HG03378 (cell line): ENCODE results near the gene GBP5.

Source experiments
- ATAC-seq: cut with Tn5 transposase; IDR thresholded peaks from one replicate; pipeline ENCODE4 v1.9.1; 2021; ENCODE audit warnings: mild to moderate bottlenecking, moderate library complexity; ENCODE audit not compliant: unreplicated experiment

GBP5 gene, protein sequence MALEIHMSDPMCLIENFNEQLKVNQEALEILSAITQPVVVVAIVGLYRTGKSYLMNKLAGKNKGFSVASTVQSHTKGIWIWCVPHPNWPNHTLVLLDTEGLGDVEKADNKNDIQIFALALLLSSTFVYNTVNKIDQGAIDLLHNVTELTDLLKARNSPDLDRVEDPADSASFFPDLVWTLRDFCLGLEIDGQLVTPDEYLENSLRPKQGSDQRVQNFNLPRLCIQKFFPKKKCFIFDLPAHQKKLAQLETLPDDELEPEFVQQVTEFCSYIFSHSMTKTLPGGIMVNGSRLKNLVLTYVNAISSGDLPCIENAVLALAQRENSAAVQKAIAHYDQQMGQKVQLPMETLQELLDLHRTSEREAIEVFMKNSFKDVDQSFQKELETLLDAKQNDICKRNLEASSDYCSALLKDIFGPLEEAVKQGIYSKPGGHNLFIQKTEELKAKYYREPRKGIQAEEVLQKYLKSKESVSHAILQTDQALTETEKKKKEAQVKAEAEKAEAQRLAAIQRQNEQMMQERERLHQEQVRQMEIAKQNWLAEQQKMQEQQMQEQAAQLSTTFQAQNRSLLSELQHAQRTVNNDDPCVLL

DNA sequence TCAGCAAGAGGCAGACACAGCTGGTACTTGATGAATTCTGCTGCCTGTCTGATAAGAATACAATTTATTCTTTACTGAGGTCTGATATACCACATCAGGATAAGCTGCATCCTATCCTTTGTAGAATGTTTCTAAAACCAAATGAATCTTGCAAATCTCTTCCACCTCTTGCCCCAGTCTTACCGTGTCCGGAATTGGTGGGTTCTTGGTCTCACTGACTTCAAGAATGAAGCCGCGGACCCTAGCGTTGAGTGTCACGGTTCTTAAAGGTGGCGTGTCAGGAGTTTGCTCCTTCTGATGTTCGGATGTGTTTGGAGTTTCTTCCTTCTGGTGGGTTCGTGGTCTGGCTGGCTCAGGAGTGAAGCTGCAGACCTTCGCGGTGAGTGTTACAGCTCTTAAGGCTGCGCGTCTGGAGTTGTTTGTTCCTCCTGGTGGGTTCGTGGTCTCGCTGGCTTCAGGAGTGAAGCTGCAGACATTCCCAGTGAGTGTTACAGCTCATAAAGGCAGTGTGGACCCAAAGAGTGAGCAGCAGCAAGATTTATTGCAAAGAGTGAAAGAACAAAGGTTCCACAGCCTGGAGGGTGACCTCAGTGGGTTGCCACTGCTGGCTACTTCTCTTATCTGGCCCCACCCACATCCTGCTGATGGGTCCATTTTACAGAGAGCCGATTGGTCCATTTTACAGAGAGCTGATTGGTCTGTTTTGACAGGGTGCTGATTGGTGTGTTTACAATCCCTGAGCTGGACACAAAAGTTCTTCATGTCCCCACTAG, at the start of gene GBP5:
Gene GBP5, minus strand, starts transcription at position 592 of the 773 bp plus-strand sequence. CDS start 3,305 bp downstream, outside the sequence.
- ATAC-seq: peak; percentile 70

DNA sequence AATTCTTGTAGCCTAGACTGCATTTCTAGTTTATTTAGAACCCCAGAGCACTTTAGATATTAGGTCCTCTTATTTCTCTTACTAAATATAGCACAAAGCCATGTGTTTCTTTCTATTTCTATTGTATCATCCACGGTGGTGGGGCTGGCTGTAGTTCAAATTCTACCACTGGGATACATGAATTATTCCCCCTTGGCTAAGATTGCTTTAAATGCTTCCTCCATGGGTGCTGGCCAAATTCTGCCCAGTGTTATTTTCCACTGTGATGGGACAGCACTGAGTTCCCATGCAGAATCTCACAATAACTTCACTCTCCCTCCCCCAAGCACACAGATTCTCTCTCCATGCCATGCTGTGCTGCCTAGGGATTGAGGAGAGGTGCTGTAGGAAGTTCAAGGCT, 49.7 kb upstream of the GBP5 start:
- ATAC-seq: no peak

DNA sequence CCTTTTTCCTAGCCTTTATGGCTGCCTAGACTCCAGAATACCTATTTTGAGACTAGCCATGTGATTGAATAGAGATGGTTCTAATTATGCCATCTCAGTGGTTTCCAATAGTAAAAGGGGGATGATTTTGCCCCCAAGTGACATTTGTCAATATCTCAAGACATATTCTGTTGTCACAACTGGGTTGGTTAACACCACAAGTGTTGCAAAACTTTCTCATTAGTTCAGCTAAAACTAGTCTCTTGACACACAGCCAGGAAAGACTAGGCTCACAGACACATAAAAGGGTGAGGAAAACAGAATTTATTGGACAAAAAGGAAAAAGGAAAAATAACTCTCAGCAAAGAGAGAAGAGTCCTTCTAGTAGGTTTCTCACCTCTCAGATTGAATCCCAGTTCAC, 39.9 kb upstream of the GBP5 start:
- no peak for ATAC-seq

DNA sequence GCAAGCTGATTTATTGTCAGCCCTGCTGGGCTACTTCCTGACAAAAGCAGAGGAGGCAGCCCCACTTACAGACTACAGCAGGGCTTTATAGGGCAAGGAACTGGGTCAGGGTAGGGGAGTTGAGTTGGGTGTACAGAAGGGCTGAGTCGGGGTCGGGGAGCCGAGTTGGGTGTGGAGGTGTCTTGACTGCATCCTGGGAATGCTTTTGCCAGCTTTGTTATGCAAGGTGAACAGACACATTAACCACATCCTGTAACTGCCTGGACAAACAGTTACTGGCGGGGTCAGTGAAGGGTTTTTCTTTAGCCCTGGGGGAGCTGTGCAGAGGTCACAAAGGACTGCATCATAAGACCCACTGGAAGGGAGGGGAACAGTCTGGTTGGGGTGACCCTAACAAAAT, 39.1 kb upstream of the GBP5 start:
- peak; percentile 53 for ATAC-seq

GRCh38 chr1:89310976-89311375, 38.3 kb upstream of the GBP5 start:
- no peak for ATAC-seq

- peak; percentile 88 for ATAC-seq
These were observed 37.8 kb upstream of the GBP5 start for GRCh38 chr1:89310505-89310904.

DNA sequence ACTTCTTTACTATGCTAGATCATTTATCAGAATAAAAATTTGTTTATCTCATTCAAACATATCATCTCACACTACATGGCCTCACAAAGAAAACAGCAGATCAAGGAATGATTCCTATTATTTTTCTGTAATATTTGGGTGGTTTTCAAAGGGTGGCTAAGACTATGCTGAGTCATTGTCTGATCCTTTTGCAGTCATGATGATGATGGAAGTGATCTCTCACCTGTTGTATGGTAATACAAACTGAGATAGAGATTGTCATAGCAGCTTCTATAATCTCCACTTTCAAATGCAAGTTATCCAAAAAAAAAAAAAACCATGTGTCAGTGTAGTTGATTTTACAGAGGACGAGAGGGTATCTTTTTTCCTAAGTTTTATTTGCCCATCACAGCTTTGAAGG, 37.2 kb upstream of the GBP5 start:
- ATAC-seq: no peak

- ATAC-seq: no peak
These were observed 33.6 kb upstream of the GBP5 start for GRCh38 chr1:89306273-89306672.

GRCh38 chr1:89305493-89305892, 32.8 kb upstream of the GBP5 start:
- ATAC-seq: no peak

- ATAC-seq: no peak
These were observed 32.0 kb upstream of the GBP5 start for GRCh38 chr1:89304572-89305230.

DNA sequence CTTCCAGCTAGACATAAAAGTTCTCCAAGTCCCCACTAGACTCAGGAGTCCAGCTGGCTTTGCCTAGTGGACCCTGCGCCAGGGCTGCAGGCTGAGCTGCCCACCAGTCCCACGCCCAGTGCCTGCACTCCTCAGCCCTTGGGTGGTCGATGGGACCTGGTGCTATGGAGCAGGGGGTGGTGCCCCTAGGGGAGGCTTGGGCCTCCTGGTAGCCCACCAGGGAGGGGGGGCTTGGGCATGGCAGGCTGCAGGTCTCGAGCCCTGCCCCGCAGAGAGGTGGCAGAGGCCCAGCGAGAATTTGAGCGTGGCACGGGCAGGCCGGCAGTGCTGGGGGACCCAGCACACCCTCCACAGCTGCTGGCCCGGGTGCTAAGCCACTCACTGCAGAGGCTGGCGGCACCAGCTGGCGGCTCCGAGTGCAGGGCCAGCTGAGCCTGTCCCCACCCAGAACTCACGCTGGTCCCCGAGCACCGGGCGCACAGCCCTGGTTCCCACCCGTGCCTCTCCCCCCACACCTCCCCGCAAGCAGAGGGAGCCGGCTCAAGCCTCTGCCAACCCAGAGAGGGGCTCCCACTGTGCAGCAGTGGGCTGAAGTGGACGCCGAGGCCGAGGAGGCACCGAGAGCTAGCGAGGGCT, 30.2 kb upstream of the GBP5 start:
- no peak for ATAC-seq

- peak; percentile 92 for ATAC-seq
These were observed 27.2 kb upstream of the GBP5 start for GRCh38 chr1:89299739-89300463.

GRCh38 chr1:89298461-89298860, 25.8 kb upstream of the GBP5 start:
- no peak for ATAC-seq

- no peak for ATAC-seq
These were observed 22.5 kb upstream of the GBP5 start for GRCh38 chr1:89295187-89295586.

- no peak for ATAC-seq
These were observed 18.6 kb upstream of the GBP5 start for GRCh38 chr1:89291276-89291675.

DNA sequence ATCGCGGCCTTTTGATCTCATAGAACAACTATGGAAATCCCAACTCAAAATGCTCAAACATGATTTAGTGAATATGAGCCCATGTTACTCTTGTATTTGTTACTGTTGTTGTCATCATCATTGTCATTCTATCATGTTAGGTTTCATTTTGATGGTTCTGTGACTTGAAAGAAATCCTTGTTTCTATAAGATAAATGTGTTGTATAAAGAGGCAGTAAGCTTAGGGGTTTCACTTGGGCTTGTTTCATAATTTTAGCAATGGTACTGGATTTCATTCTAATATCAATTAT, 15.3 kb upstream of the GBP5 start:
- no peak for ATAC-seq

DNA sequence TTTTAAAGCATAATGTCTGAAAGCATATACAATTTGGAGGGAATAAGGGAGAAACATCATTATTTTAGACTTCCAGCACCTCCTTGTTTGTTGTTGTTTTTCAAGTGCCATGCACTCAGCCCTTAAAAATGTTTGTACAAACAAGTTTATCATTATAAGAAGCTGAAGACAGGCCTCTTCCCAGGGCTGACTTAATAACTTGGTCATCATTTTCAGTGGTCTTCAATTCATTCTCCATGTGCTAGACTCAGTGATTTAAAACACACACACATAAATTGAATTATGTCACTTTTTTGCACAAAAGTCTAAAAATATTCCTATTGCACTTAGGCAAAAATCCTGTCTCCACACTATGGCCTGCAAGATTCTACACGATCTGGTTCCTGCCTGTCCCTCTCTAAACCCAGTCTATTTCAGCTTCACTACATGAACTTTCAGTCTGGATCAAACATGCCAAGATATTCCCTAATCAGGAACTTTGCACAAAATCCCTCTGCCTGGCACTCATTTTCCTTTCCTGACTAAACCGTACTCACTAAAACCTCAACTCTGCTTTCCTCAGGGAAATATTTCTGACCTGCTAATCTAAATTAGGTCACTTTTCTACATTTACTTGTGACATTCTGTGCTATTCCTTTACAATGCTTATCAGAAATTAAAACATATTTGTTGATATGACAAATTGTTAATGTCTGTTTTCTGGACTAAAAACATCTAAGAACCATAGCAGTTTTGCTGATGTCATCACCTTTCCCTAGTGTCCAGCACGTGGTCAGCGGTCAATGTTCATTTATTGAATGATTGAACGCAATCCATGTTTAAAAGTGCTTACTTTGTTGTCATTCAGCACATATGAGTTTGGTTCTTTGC, 14.8 kb upstream of the GBP5 start:
- ATAC-seq: peak; percentile 21

DNA sequence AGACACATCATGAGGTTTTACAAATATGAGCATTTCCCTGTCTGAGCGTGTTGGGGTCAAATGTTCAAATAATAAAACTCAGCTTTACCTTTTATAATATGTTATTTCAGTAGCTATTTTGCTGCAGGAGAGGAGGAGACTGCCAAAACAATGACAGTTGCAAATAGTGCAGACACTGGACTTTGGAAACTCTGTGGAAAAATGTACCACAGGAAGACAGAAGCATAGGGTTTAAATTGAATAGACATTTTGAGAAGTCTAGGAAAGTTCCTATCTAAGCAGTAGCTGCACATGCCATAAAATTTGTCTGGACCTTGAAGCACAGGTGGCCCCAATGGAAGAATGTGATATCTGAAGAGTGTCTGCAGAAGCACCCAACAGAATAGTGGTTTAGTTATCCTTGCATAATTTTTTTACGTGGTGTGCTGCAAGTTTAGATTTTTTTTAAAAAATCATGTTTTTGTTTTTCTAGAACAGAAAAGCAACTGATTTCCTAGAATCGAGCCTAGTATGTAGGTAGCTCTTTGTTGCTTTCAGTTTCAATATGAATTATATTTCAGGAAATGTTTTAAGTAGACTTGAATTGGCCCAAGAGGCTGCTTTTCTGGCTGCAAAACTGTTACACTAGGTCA, 14.0 kb upstream of the GBP5 start:
- ATAC-seq: peak; percentile 96
